HG02852 (cell line): ENCODE data around the gene NR4A3.
A peak's percentile ranks its signal among the peaks of the same experiment; 100 is the strongest.

Experiments
- ATAC-seq: cut with Tn5 transposase; IDR thresholded peaks from one replicate; pipeline ENCODE4 v1.9.1; 2021; ENCODE audit warnings: mild to moderate bottlenecking, moderate library complexity; ENCODE audit not compliant: unreplicated experiment

Gene NR4A3

DNA sequence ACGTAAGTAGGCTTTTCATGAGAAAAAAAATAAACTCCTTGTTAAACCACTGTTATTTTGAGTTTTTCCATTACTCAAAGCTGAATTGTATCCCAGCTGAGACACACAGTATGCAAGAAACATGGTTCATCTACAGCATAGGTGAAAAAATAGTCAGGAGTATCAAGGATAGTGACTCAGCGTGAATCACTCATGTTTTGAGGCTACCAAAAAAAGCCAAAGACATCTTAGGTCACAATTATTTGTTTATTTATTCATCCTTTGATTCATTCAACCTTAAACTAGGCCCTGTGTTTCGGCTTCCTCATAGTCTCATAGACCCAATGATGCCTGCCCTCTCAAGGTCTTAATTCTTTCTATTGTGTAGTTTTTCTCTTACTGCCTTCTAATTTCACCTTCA lies 51.8 kb downstream of the NR4A3 start:
- ATAC-seq, result no peak

DNA sequence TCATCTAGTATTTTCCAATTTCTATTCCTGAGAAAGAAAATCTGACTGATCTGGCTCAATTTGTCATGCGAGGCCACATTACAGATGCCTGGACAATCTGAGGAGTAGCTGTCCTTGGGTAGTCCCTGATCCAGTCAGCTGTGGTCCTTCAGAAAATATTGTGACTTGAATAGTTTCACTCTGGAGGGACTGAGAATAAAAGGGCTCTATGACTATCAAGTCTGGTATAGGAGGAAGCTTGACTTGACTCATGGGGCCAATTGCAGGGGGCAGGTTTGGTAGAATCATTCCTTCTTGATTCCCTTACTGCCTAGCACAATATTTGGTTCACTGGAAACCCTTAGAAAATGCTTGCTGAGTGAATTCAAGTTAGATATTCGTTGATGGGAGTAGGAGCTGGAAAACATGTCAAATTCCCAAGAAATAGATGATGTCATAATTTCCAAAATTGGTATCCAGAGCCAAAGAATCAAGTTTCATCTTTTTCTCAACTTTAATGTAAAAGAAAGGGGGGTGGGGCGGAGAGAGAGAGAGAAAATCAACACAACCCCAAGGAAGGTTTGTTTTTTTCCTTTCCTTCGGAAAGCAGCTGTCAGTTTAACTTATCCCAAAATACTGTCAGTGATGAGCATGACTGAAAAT lies 52.4 kb downstream of the NR4A3 start:
- no peak for ATAC-seq

DNA sequence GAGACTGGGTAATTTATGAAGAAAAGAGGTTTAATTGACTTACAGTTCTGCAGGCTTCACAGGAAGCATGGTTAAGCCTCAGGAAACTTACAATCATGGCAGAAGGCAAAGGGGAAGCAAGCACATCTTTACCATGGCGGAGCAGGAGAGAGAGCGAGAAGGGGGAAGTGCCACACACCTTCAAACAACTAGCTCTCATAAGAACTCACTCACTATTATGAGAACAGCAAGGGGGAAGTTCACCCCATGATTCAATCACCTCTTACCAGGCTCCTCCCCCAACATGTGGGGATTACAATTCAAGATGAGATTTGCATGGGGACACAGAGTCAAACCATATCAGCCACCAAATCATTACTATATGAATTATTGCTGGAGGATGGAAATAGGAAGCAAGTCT lies 54.5 kb downstream of the NR4A3 start:
- ATAC-seq, result no peak

DNA sequence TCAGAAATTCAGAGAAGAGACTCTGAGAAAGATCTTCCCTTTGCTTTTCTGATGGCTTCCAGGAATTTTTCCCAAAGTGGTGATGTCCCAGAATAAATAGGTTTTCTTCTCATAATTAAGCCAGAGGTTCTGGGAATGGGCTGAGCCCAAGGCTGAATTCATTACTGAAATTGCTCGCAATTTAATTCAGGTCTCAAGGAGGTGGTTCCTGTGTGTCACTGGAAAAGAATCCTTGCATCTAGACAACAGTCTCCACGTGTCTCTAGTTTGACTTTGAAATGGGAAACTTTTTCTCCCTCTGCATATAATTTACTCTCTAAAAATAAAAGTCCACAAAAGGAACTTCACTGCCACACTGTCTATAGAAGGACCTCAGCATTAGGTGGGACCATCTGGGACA lies 57.0 kb downstream of the NR4A3 start:
- no peak for ATAC-seq

DNA sequence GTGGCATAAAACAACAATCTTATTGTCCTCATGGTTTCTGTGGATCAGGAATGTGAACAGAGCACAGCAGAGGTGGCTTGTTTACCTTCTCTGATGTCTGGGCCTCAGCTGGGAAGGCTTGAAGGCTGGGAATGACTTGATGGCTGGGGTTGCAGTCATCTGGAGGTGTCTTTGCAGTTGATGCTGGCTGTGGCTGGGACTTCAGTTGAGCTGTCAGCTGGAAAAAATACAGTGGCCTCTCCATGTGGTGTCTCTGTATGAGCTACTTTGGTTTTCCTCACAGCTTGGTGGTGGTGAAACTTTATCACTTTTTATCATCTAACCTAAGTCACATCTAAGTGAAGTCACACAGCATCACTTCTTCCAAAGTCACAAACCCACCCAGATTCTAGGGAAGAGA lies 60.1 kb downstream of the NR4A3 start:
- ATAC-seq, result no peak

DNA sequence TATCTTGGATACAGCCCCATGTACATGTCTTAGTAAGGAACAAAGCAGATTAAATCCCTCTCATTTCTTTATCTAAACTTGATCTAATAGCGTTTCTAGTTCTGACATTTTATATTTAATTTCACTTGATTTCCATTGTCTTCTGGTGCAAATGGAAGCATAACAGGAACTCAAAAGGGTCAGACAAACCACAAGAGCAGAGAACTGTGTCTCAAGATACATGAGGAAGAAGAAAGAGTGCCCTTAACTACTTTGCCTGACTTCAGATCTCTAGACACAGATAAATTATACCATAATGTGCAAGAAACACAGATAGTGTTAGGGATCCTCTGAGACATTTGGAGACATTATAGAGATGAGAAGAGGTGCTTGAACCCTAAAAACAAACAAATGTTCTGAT lies 64.1 kb downstream of the NR4A3 start:
- ATAC-seq, result no peak

DNA sequence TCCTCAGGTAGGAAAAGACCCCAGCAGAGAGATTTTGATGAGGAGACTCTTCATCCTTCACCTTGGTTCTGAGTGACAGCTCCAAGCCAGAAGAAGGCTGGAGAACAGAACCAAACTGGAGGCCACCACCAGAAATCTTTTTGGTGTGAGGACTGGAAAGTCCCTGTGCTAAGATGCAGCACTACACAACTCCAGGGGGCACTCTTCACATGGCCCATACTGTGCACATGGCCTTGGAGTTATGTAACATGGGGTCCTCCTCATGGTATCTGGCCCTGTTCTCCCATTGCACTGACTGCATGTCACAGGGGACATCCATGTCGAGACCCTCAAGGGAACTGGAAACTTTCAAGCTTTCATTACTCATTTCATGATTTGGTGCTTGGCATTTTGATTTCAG lies 67.4 kb downstream of the NR4A3 start:
- ATAC-seq, result no peak

DNA sequence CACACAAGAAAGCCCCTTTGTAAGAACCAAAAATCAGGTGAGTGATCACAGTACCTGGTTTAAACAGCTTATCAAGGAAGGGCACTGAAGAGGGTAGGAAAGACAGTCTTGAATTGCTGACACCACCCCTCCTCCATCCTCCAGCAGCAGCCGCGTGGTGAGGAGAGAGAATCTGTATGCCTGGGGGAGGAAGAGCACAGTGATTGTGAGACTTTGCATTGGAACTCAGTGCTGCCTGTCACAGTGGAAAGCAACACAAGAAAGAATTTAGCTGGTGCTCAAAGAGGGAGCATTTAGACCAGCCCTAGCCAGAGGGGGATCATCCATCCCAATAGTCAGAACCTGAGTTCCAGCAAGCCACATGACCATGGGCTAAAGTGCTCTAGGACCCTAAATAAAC lies 73.1 kb downstream of the NR4A3 start:
- ATAC-seq, result no peak

DNA sequence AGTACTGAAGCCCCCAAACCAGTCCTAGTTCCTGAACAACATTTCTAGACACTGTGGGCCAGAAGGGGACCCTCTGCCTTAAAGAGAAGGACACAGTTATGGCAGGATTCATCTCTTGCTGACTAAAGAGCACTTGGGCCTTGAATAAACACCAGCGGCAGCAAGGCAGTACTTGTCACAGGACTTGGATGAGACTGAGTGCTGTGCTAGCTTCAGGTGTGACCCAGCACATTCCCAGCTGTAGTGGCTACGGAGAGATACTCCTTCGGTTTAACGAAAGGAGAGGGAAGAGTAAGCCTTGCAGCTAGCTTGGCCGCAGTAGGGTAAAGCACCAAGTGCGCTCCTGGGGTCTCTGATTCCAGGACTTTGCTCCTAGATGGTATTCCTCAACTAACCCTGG lies 73.8 kb downstream of the NR4A3 start:
- ATAC-seq, result no peak

DNA sequence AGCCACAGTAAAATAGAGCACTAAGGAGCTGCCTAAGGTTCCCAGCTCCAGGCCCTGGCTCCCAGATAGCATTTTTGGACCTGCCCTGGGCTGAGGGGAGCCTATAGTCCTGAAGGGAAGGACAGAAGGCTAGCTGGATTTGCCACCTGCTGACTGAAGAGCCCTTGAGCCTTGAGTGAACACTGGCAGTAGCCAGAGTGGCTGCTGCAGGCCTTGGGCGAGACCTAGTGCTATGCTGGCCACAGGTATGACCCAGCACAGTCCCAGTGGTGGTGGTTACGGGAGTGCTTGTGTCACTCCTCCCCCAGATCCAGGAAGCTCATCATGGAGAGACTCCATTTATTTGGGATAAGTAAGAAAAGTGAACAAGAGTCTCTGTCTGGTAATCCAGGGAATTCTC lies 74.4 kb downstream of the NR4A3 start:
- no peak for ATAC-seq

DNA sequence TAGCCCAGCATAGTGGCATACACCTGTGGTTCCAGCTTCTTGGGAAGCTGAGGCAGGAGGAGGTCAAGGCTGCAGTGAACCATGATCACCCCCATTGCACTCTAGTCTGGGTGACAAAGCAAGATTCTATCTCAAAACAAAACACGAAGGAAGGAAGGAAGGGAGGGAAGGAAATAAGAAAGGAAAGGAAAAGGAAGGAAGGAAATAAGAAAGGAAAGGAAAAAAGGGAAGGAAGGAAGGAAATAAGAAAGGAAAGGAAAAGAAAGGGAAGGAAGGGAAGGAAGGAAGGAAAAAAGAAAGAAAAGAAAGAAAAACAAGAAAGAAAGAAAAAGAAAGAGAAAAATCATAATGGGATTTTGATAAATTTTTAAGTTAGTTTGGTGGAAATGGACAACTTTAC lies 81.7 kb downstream of the NR4A3 start:
- no peak for ATAC-seq

DNA sequence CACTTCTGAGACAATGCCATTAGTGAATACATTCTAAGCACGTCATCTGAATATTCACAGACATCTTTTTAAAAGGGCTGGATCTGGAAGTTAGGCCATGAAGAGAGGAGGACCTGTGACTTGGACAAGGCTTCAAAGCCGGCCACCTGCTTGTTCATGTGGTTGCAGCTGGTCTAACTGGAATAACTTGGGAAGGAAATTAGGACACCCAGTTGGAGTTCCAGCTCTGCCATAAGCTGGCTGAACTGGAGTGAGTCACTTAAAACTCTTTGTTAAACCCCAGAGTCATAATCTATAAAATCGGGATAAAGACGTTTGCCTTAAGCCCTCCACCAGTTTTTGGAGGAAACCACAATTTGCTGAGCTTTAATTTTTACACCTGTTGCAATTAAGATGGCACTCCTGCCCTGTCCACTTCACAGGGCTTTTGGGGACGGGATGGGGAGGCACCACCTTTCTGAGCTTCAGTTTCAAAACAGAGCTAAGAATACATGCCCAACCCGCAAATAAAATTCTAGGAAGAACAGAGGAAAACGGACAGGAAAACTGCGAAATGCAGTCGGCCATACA lies 84.2 kb downstream of the NR4A3 start:
- no peak for ATAC-seq

DNA sequence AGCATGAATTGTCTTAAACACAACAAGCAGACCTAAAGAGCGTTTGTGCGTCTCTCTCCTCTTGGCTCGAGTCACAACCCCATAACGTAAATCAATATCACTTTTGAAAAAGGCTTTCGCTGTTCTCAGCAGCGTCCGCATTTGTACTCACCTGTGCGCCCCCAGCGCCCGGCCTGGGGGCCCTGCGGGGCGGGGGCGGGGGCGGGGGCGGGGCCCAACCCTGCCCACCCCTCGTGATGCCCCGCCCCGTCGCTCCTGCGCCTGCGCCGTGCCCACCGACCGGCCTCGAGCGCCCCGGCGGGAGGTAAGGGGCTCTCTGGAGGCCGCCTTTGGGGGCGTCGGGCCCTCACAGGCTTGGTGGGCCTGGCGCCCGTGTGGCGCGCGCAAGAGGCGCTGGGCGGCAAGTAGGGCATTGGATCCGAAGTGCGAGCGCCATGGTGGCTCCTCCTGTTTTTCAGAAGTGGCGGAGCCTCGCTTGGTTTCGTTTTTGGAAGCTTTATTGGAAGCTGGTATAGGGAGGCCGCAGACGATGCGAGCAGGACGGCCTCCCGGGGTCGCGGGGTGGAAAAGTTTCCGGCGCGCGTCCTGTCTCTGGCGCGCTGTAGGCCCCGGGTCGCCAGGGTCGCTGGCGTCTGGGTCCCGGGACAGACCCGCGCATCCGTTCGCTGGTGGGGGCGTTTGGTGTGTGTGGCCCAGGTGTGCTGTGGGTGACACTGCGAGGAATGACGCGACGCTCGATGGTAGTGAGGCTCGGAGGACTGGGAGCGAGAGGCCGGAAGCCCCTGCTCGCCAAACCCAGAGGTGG lies 84.9 kb downstream of the NR4A3 start, which contains the start of gene STX17:
TSS of gene STX17 (plus strand) at position 252 of the 805 bp plus-strand sequence. CDS start 8,586 bp downstream, outside the sequence.
- ATAC-seq, result peak; percentile 91

DNA sequence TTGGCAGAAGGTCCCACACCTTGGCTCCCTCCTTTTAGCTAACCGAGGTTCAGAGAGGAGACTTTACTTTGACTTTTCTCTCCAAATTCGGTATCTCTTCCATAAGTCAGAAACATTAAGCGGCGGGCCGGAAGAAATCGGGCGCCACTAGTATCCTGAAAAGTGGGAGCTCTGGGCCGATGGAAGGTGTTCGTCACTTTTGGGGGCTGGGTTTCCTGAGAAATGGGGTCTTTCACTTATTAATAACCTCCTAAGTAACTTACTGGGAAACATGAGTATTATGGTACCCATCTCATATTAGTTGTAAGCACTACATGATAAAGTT lies 85.5 kb downstream of the NR4A3 start:
- ATAC-seq, result no peak

DNA sequence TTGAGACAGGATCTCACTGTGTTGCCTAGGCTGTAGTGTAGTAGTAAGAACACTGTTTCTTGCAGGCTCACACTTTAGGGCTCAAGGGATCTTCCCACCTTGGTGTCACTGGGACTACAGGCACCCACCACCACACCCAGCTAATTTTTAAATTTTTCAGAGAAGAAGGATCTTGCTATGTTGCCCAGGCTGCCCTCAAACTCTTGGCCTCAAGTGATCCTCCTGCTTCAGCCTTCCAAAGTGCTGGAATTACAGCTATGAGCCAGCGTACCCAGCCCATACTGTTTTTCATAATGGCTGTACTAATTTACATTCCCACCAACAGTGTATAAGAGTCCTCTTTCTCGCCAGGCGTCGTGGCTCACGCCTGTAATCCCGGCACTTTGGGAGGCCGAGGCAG lies 89.9 kb downstream of the NR4A3 start:
- no peak for ATAC-seq
